Liver (tissue), 2 donors: Measurements from ENCODE around the gene FBXW7.

Experiments
- ZBTB33 ChIP-seq: IDR thresholded peaks from 2 replicates; pipeline ENCODE4 v1.6.1; 2016; ENCODE audit warnings: antibody characterized with exemption
- TF ChIP-seq, protein P1 (sequence below): fragments of 150-350 bp; IDR thresholded peaks from 2 replicates; pipeline ENCODE4 v1.5.1; 2017; ENCODE audit warnings: improper control_type of control experiment, low read depth, low read length; ENCODE audit not compliant: missing input control
- donor health status: healthy.

- TF ChIP-seq, protein P1, sequence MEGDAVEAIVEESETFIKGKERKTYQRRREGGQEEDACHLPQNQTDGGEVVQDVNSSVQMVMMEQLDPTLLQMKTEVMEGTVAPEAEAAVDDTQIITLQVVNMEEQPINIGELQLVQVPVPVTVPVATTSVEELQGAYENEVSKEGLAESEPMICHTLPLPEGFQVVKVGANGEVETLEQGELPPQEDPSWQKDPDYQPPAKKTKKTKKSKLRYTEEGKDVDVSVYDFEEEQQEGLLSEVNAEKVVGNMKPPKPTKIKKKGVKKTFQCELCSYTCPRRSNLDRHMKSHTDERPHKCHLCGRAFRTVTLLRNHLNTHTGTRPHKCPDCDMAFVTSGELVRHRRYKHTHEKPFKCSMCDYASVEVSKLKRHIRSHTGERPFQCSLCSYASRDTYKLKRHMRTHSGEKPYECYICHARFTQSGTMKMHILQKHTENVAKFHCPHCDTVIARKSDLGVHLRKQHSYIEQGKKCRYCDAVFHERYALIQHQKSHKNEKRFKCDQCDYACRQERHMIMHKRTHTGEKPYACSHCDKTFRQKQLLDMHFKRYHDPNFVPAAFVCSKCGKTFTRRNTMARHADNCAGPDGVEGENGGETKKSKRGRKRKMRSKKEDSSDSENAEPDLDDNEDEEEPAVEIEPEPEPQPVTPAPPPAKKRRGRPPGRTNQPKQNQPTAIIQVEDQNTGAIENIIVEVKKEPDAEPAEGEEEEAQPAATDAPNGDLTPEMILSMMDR: no peak
- TF ChIP-seq ZBTB33: no peak
These were observed 210.1 kb downstream of the FBXW7 start for GRCh38 chr4:152325831-152326230.
